ENCODE results near the gene MED13L.

MED13L gene

GRCh38 chr12:116157845-116158267 lies 119.6 kb downstream of the MED13L start:
- in situ Hi-C loops (cut with MboI; ENCODE audit: low sequenced_read_pairs) = no loop called here

GRCh38 chr12:116156614-116157013 lies 120.9 kb downstream of the MED13L start:
- in situ Hi-C loops (cut with MboI; ENCODE audit: low sequenced_read_pairs) = no loop called here

- in situ Hi-C loops (cut with MboI; ENCODE audit: low sequenced_read_pairs) = no loop called here
Observed at GRCh38 chr12:116155383-116155782, 122.1 kb downstream of the MED13L start.

GRCh38 chr12:116153983-116154382 lies 123.5 kb downstream of the MED13L start:
- in situ Hi-C loops (cut with MboI; ENCODE audit: low sequenced_read_pairs) = no loop called here

GRCh38 chr12:116153113-116153512 lies 124.4 kb downstream of the MED13L start:
- in situ Hi-C loops (cut with MboI; ENCODE audit: low sequenced_read_pairs) = no loop called here

- in situ Hi-C loops (cut with MboI; ENCODE audit: low sequenced_read_pairs) = no loop called here
Observed at GRCh38 chr12:116152268-116152667, 125.2 kb downstream of the MED13L start.

GRCh38 chr12:116150452-116150851 lies 127.0 kb downstream of the MED13L start:
- in situ Hi-C loops (cut with MboI; ENCODE audit: low sequenced_read_pairs) = no loop called here

- in situ Hi-C loops (cut with MboI; ENCODE audit: low sequenced_read_pairs) = no loop called here
Observed at GRCh38 chr12:116150001-116150400, 127.5 kb downstream of the MED13L start.

GRCh38 chr12:116148844-116149243 lies 128.6 kb downstream of the MED13L start:
- in situ Hi-C loops (cut with MboI; ENCODE audit: low sequenced_read_pairs) = no loop called here

GRCh38 chr12:116146386-116146785 lies 131.1 kb downstream of the MED13L start:
- in situ Hi-C loops (cut with MboI; ENCODE audit: low sequenced_read_pairs) = no loop called here

GRCh38 chr12:116145451-116145850 lies 132.0 kb downstream of the MED13L start:
- in situ Hi-C loops (cut with MboI; ENCODE audit: low sequenced_read_pairs) = no loop called here

- in situ Hi-C loops (cut with MboI; ENCODE audit: low sequenced_read_pairs) = no loop called here
Observed at GRCh38 chr12:116144384-116144783, 133.1 kb downstream of the MED13L start.

- in situ Hi-C loops (cut with MboI; ENCODE audit: low sequenced_read_pairs) = no loop called here
Observed at GRCh38 chr12:116143909-116144308, 133.6 kb downstream of the MED13L start.

GRCh38 chr12:116142936-116143898 lies 134.3 kb downstream of the MED13L start:
- in situ Hi-C loops (cut with MboI; ENCODE audit: low sequenced_read_pairs) = no loop called here

GRCh38 chr12:116141833-116142162 lies 135.7 kb downstream of the MED13L start:
- in situ Hi-C loops (cut with MboI; ENCODE audit: low sequenced_read_pairs) = no loop called here

- in situ Hi-C loops (cut with MboI; ENCODE audit: low sequenced_read_pairs) = no loop called here
Observed at GRCh38 chr12:116141110-116141832, 136.2 kb downstream of the MED13L start.

- in situ Hi-C loops (cut with MboI; ENCODE audit: low sequenced_read_pairs) = no loop called here
Observed at GRCh38 chr12:116140529-116140928, 137.0 kb downstream of the MED13L start.

GRCh38 chr12:116138781-116139180 lies 138.7 kb downstream of the MED13L start:
- in situ Hi-C loops (cut with MboI; ENCODE audit: low sequenced_read_pairs) = no loop called here

- in situ Hi-C loops (cut with MboI; ENCODE audit: low sequenced_read_pairs) = no loop called here
Observed at GRCh38 chr12:116138364-116138763, 139.1 kb downstream of the MED13L start.

GRCh38 chr12:116137318-116137717 lies 140.2 kb downstream of the MED13L start:
- in situ Hi-C loops (cut with MboI; ENCODE audit: low sequenced_read_pairs) = no loop called here

- in situ Hi-C loops (cut with MboI; ENCODE audit: low sequenced_read_pairs) = no loop called here
Observed at GRCh38 chr12:116136340-116136739, 141.2 kb downstream of the MED13L start.

Data from HL-60/S4 treated with retinoic acid at 250 ng/mL for 4 days and 3 days (cell line).